HepG2 (cell line): ENCODE results near the gene MMP8. TPM values are rescaled to one million over a fixed set of nuclear protein-coding genes. Genes with fewer than 3 reads are reported as not detected.

Experiments used
- ATAC-seq: fragments of 200-7000 bp; cut with Tn5 transposase; 3 replicates; pipeline ENCODE4 v1.9.1; 2020; ENCODE audit warnings: mild to moderate bottlenecking, moderate library complexity
- BruUV-seq: library from RNA; stranded (reverse); fragments of 400-500 nt; replicated peaks from 2 replicates; lab custom pipeline; 2021; lab: Mats Ljungman, UMichigan
- CTCF ChIA-PET: fragments of 300-600 bp; formaldehyde crosslinking; extraction: SDS; loops from one replicate; lab custom pipeline; 2021; ENCODE audit warnings: low total read pairs, inconsistent platforms, low intra/inter-chr PET ratio; lab: Yijun Ruan, JAX
- POLR2A ChIA-PET: fragments of 350-600 bp; sonication (Branson Sonifier 250); formaldehyde crosslinking; loops from one replicate; lab custom pipeline; 2020; ENCODE audit warnings: antibody characterized with exemption, inconsistent platforms; lab: Yijun Ruan, JAX
- DNase-seq: peaks from one replicate; pipeline ENCODE4 v3.0.0-alpha.2; 2015; ENCODE audit warnings: low spot score
- FAIRE-seq: peaks from 3 replicates; lab custom pipeline; 2011; peaks lifted over from hg19 to GRCh38; lab: Jason Lieb, UNC
- H2AFZ ChIP-seq: one replicate; pipeline ENCODE4 v1.6.1; 2011; ENCODE audit warnings: low read length, inconsistent platforms
- H3K27ac ChIP-seq: fragments of 300-600 bp; 3 replicates; pipeline ENCODE4 v1.8.0; 2011; ENCODE audit warnings: mixed run types, mild to moderate bottlenecking, mixed read lengths, low read length, inconsistent platforms; ENCODE audit not compliant: insufficient read depth; ENCODE audit errors: extremely low read length
- H3K27me3 ChIP-seq, 2 experiments: fragments of 200-600 bp in 1 of 2; 2 replicates in 1 of 2; 3 replicates in 1 of 2; pipeline versions ENCODE4 v1.6.0 to v1.8.0; 2011; ENCODE audit warnings: low read length in 2 of 2, mild to moderate bottlenecking in 2 of 2, moderate library complexity in 2 of 2, inconsistent platforms in 1 of 2; ENCODE audit not compliant: insufficient read depth in 2 of 2, control insufficient read depth in 1 of 2
- H3K36me3 ChIP-seq, 2 experiments: fragments of 200-600 bp in 1 of 2; replicated peaks in 1 of 2; 2 replicates in 1 of 2; 3 replicates in 1 of 2; pipeline versions ENCODE4 v1.5.1 to v1.8.0; 2011; ENCODE audit warnings: low read length in 2 of 2, inconsistent platforms in 1 of 2; ENCODE audit not compliant: insufficient read depth in 2 of 2, control insufficient read depth in 1 of 2
- H3K4me1 ChIP-seq: 2 replicates; pipeline ENCODE4 v1.5.1; 2012; ENCODE audit warnings: low read length, inconsistent platforms; ENCODE audit not compliant: insufficient read depth
- H3K4me2 ChIP-seq: 2 replicates; pipeline ENCODE4 v1.6.0; 2011; ENCODE audit warnings: low read depth, low read length, inconsistent platforms
- H3K4me3 ChIP-seq, 3 experiments: fragments of 200-600 bp in 1 of 3; sonication (generic), shearing (Covaris generic) in 1 of 3; replicated peaks in 1 of 3; 2 replicates each; pipeline ENCODE4 v1.5.1; 2011 to 2016; ENCODE audit warnings: low read length in 3 of 3, inconsistent platforms in 2 of 3, low read depth in 2 of 3, mild to moderate bottlenecking in 2 of 3, control low read depth in 1 of 3, mixed read lengths in 1 of 3; ENCODE audit not compliant: insufficient read depth in 1 of 3
- H3K79me2 ChIP-seq: one replicate; pipeline ENCODE4 v1.6.1; 2011; ENCODE audit warnings: low read length, inconsistent platforms; ENCODE audit not compliant: insufficient read depth
- H3K9ac ChIP-seq: 2 replicates; pipeline ENCODE4 v1.6.0; 2011; ENCODE audit warnings: mild to moderate bottlenecking, low read depth, low read length, inconsistent platforms; ENCODE audit not compliant: insufficient read depth
- H3K9me3 ChIP-seq: 2 replicates; pipeline ENCODE4 v1.5.1; 2012; ENCODE audit warnings: mild to moderate bottlenecking, low read length
- H4K20me1 ChIP-seq: 2 replicates; pipeline ENCODE4 v1.6.0; 2011; ENCODE audit warnings: inconsistent platforms, mild to moderate bottlenecking, low read length, moderate library complexity; ENCODE audit not compliant: insufficient read depth
- FOXM1 ChIP-seq: sonication (generic); formaldehyde crosslinking; IDR thresholded peaks from 2 replicates; pipeline ENCODE4 v1.5.0; 2020; ENCODE audit warnings: missing genetic modification reagents
- KLF9 ChIP-seq: IDR thresholded peaks from 2 replicates; pipeline ENCODE4 v1.6.1; 2016; ENCODE audit warnings: low read depth
- PPARG ChIP-seq: conservative IDR thresholded peaks from 2 replicates; pipeline ENCODE4 v1.6.1; 2016; ENCODE audit warnings: missing biosample characterization, missing genetic modification reagents
- SMYD3 ChIP-seq: sonication (generic); formaldehyde crosslinking; IDR thresholded peaks from 2 replicates; pipeline ENCODE4 v1.8.1; 2023; ENCODE audit warnings: mild to moderate bottlenecking, missing genetic modification reagents
- ZNF234 ChIP-seq: sonication (generic); formaldehyde crosslinking; conservative IDR thresholded peaks from 2 replicates; pipeline ENCODE4 v1.5.1; 2020; ENCODE audit warnings: mild to moderate bottlenecking, missing genetic modification reagents
- ZNF558 ChIP-seq: sonication (generic); formaldehyde crosslinking; IDR thresholded peaks from 2 replicates; pipeline ENCODE4 v1.9.0; 2022; ENCODE audit warnings: mild to moderate bottlenecking, missing genetic modification reagents, borderline replicate concordance
- ZNF605 ChIP-seq: sonication (generic); formaldehyde crosslinking; IDR thresholded peaks from 2 replicates; pipeline ENCODE4 v1.8.0; 2022; ENCODE audit warnings: mild to moderate bottlenecking, missing genetic modification reagents
- WGBS: methylation state at CpG from one replicate; pipeline ENCODE4 v1.1.6; 2017; ENCODE audit warnings: low lambda C conversion rate; 5-methylcytosine and 5-hydroxymethylcytosine counted together
- in situ Hi-C: cut with HindIII; loops from 2 replicates; pipeline ENCODE4 v1.10.0; 2017; ENCODE audit warnings: low pct_unique_long_range_greater_than_20kb; ENCODE audit not compliant: extremely low pct_ligation_motif_present
- intact Hi-C: fragments of 100-400 bp; cut with micrococcal nuclease; formaldehyde crosslinking; loops from one replicate; pipeline ENCODE4 v1.10.0; 2022; ENCODE audit not compliant: unreplicated experiment
- polyA plus RNA-seq, 8 experiments: library from polyadenylated mRNA; depleted of rRNA in 3 of 8; stranded (reverse) in 7 of 8; unstranded in 1 of 8; fragments of >200 nt; fragmentation: Illumina TruSeq in 4 of 8; extraction: Trizol in 4 of 8; gene quantifications; 2 replicates each; pipeline versions ENCODE4 v1.2.1 to v1.2.3, GENCODE V29; 2011 to 2016; ENCODE audit warnings: low read depth in 4 of 8, missing spikeins in 1 of 8, mixed read lengths in 1 of 8; ENCODE audit not compliant: insufficient read depth in 1 of 8
- total RNA-seq, 5 experiments: library from RNA; depleted of rRNA; stranded (reverse); fragments of >200 nt; fragmentation: Illumina TruSeq; extraction: Trizol; gene quantifications; 2 replicates each; pipeline ENCODE4 v1.2.3, GENCODE V29; 2016; ENCODE audit warnings: low read depth in 1 of 5
- TF ChIP-seq, protein P1 (sequence below): sonication (generic); formaldehyde crosslinking; IDR thresholded peaks from 2 replicates; pipeline ENCODE4 v1.5.1; 2020; ENCODE audit warnings: missing genetic modification reagents, mild to moderate bottlenecking, borderline replicate concordance

The MMP8 gene
- total and polyA plus RNA-seq, 2 of the 13 experiments (the other 11 are each of a cell fraction or from before 2014, with no cell fraction given) = not detected

DNA sequence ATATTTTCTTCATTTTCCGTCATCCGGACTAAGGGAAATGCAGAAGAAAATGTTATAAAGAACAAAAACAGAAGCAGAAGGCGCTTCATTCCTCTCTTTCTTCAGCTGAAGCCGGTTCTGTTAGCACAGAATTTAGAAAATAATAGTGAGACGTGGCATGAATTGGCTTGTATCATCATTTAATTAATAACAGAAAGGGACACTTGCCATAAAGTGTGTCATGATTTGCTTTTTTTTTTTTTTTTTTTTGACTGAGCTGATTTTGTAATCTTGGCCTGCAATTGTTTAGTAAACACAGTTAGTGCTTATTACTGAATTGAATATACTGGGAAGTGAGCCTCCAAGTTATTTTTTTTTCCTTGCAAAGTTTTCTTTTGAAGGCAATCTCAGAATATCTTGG, 19.1 kb downstream of the MMP8 start, which contains the start of gene MMP27:
Gene MMP27 (minus strand): TSS at position 144 of the 400 bp plus-strand sequence. CDS start 55 bp downstream, at position 89.
- Histone ChIP-seq H3K79me2 (no peaks in the 10 kb centered on the region), H3K4me2 (no peak within 1 kb of the TSS), H2AFZ (no peak within 1 kb of the TSS), H3K9me3 (no peaks in the 10 kb centered on the region), H3K27me3 (no peaks in the 10 kb centered on the region; a peak in 1 of 5 replicates), H4K20me1 (no peaks in the 10 kb centered on the region), H3K4me3 (no peak within 1 kb of the TSS), H3K36me3 (no peaks in the 10 kb centered on the region), H3K27ac (no peak within 1 kb of the TSS), H3K4me1 (no peaks in the 10 kb centered on the region), H3K9ac (no peak within 1 kb of the TSS)
- ATAC-seq (no peak), FAIRE-seq (no peak), DNase-seq (no peak)
- WGBS = 17% methylated on average over 5 of the region's 5 CpGs
- ChIA-PET CTCF (no interaction called here), POLR2A (no interaction called here)
- in situ Hi-C loops (no loop called here), intact Hi-C loops (no loop called here)
- no peak for TF ChIP-seq PPARG (CRISPR knock-in tag)
- no peak for TF ChIP-seq ZNF605 (CRISPR knock-in tag)
- TF ChIP-seq ZNF234 (CRISPR knock-in tag) = no peak
- TF ChIP-seq FOXM1 = no peak
- no peak for TF ChIP-seq ZNF558 (CRISPR knock-in tag)
- TF ChIP-seq, protein P1, sequence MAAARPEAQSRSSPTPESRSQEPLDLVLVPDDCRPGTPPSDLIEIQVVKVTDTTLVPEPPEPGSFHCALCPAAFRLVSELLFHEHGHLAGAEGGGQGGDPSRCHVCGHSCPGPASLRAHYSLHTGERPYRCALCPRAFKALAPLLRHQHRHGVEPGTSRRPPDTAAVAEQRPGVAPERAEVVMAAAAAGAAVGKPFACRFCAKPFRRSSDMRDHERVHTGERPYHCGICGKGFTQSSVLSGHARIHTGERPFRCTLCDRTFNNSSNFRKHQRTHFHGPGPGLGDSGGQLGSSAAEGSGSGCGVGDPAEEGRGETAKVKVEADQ (CRISPR knock-in tag) = no peak
- BruUV-seq = no TSS peak

DNA sequence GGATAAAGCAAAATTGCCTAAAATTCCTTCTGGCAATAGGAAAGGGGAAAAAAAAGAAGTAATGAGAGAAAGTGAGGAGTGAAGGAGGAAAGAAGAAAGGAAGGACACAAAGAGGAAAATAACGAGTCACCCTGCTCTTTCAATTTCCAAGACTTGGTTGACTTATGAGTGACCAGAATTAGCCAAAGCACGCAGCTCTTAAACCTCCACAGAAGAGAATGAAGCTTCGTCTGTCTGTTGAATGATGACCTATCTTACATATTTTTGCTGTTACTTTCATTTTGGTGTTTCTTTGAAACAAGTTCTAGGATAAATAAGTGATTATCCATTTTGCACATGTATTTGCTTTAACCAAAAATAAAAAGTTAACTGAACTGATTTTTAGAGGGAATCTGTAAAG, 19.9 kb downstream of the MMP8 start:
- Histone ChIP-seq H2AFZ (no peak overlapping the region), H3K4me3 (no peak overlapping the region), H3K4me1 (no peaks in the 10 kb centered on the region)
- 0% methylated on average over 3 of the region's 3 CpGs for WGBS
- TF ChIP-seq SMYD3 = no peak
- no peak for TF ChIP-seq KLF9
- TF ChIP-seq, all 625 proteins: peak for 0
- ATAC-seq (no peak), DNase-seq (no peak), FAIRE-seq (no peak)
- in situ Hi-C loops (no loop called here), intact Hi-C loops (no loop called here)
- CTCF ChIA-PET = no interaction called here
- Histone ChIP-seq H3K9ac (no peak overlapping the region), H3K27me3 (no peaks in the 10 kb centered on the region; a peak in 1 of 5 replicates), H3K9me3 (no peaks in the 10 kb centered on the region), H4K20me1 (no peaks in the 10 kb centered on the region), H3K36me3 (no peaks in the 10 kb centered on the region), H3K27ac (no peak overlapping the region), H3K79me2 (no peaks in the 10 kb centered on the region), H3K4me2 (no peak overlapping the region)
- POLR2A ChIA-PET = no interaction called here
- BruUV-seq = no TSS peak
